ENCODE data around the gene ZNF511.
A peak's percentile ranks its signal among the peaks of the same experiment; 100 is the strongest.
"Not testable (repeated sequence)": the region's sequence is repeated elsewhere in the genome, so short reads cannot be mapped to it uniquely, and the experiment has no call there.

ZNF511 gene
- 10.3 reads per million, percentile 32 among the genes with 10 or more reads in this experiment for total RNA-seq

- peak; percentile 83 for DNase-seq
Observed at GRCh38 chr10:133308421-133309099, at the start of gene ZNF511, which contains the start of gene TUBGCP2. ZNF511 (plus strand) TSS chr10:133308914; CDS start chr10:133308944, 30 bp downstream. TUBGCP2 (minus strand) TSS chr10:133308872; CDS start chr10:133302941, 5,931 bp downstream.

- no peak for DNase-seq
Observed at GRCh38 chr10:133259602-133259989, 49.1 kb upstream of the ZNF511 start.

- peak; percentile 70 for DNase-seq
Observed at GRCh38 chr10:133260895-133261725, 47.6 kb upstream of the ZNF511 start.

- DNase-seq = peak; percentile 79
Observed at GRCh38 chr10:133261726-133262325, 46.9 kb upstream of the ZNF511 start.

GRCh38 chr10:133262696-133263095, 46.0 kb upstream of the ZNF511 start:
- DNase-seq = no peak

GRCh38 chr10:133263674-133264073, 45.0 kb upstream of the ZNF511 start:
- DNase-seq = no peak

- DNase-seq = no peak
Observed at GRCh38 chr10:133264461-133264860, 44.3 kb upstream of the ZNF511 start.

GRCh38 chr10:133265052-133265451, 43.7 kb upstream of the ZNF511 start:
- not testable (repeated sequence) for DNase-seq

GRCh38 chr10:133266056-133266795, 42.5 kb upstream of the ZNF511 start:
- no peak for DNase-seq

- no peak for DNase-seq
Observed at GRCh38 chr10:133267293-133267692, 41.4 kb upstream of the ZNF511 start.

GRCh38 chr10:133267829-133268228, 40.9 kb upstream of the ZNF511 start:
- no peak for DNase-seq

- DNase-seq = no peak
Observed at GRCh38 chr10:133268532-133268931, 40.2 kb upstream of the ZNF511 start.

GRCh38 chr10:133269367-133269766, 39.3 kb upstream of the ZNF511 start:
- no peak for DNase-seq

- no peak for DNase-seq
Observed at GRCh38 chr10:133270204-133270603, 38.5 kb upstream of the ZNF511 start.

GRCh38 chr10:133270773-133271297, 37.9 kb upstream of the ZNF511 start:
- no peak for DNase-seq

- DNase-seq = no peak
Observed at GRCh38 chr10:133271521-133272300, 37.0 kb upstream of the ZNF511 start.

GRCh38 chr10:133272301-133272963, 36.3 kb upstream of the ZNF511 start:
- no peak for DNase-seq

- DNase-seq = no peak
Observed at GRCh38 chr10:133272964-133273420, 35.7 kb upstream of the ZNF511 start.

- no peak for DNase-seq
Observed at GRCh38 chr10:133273534-133274143, 35.1 kb upstream of the ZNF511 start.

Data from effector CD4-positive, alpha-beta T cell (primary cell).